Measurements from ENCODE around the gene ROBO1.

The ROBO1 gene

DNA sequence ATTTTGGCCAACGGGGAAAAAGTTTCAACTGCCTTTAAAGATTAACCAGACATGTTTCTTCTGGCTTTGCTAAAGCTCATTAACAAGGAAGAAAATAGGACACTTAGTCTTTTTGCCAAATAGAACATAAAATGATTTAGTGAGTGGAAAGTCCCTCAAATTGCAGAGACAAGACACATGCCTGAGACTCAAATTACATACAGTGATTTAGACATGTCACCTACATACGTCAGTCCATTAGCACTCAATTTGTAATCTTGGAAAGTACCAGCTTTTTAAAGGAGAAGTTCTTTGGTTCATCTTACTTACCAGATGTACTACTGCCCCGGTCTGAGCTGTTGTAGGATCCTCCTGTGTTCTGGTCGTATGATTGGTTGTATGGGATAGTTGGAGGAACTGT, 1134.2 kb downstream of the ROBO1 start:
- DNase-seq (ENCODE audit: low read depth, low spot score): no peak

DNA sequence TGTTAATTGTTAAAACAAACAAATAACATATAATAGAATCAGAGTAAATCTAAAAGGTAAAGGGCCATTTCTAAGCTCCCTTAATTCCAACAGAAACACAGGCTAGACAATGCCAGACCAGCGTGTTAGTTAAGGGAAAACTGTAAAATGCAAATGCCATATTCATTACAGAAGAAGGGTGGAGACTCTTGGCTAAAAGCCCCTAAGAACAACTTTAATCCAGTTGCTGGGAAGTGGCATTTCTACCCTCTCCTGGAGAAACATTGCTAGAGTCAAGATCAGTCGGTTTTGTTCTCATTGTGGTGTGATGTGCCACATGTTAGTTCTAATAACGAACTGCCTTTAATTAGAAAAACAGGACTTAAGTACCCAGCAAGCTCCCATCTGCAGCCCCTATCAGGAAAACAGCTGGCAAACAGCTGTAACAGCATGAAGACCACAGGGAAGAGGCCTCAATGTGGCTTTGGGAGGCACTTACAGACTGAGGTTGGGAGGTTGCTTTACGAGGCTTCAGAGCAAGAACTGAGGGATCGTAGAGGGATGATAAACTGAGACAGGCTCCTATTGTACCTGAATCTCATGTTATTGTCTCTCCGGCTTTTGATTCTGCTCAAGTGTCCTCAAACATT, 1134.8 kb downstream of the ROBO1 start:
- DNase-seq (ENCODE audit: low read depth, low spot score): no peak

DNA sequence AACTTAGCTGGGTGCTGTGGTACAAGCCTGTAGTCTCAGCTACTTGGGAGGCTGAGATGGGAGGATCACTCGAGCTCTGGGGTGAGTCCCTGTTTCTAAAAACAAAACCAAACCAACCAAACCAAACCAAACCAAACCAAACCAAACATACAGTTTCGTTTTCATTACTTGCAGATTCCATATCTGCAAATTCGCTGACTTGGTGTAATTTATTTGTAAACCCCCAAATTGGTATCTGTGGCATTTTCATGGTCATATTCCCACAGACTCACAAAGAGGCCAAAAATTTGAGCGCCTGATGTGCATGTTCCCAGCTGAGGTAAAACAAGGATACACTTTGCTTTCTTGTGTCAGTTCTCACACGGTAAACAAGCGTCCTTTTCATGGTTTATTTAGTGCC, 1138.3 kb downstream of the ROBO1 start:
- no peak for DNase-seq (ENCODE audit: low read depth, low spot score)

DNA sequence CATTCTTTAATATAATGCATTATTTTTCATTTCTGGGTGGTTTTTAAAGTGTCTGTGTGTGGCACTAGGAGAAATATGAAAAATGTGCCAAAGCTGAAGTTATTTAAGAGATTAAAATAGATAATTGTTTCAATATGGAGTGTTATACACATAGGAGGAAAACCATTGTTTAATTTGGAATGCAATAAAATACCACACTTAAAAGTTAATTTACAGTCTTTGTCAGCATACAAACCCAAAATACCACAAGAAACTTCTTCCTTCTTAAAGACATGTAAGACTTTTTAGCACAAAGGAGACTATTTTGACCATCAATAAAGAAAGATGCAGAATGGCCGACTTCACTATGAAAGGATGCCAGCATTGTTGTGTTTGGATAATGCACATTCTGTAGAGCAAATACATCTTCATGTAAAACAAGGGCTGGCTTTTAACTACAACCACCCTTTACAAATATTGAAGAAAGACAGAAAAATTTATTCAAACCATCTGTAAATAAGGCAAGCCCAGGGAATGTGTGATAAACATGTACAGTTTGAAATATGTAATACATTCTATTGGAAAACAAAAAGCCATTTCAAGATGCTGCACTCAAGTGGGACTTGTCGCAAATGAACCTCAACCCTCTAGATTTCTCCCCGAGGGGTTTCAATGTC, 1146.6 kb downstream of the ROBO1 start:
- DNase-seq (ENCODE audit: low read depth, low spot score): no peak

DNA sequence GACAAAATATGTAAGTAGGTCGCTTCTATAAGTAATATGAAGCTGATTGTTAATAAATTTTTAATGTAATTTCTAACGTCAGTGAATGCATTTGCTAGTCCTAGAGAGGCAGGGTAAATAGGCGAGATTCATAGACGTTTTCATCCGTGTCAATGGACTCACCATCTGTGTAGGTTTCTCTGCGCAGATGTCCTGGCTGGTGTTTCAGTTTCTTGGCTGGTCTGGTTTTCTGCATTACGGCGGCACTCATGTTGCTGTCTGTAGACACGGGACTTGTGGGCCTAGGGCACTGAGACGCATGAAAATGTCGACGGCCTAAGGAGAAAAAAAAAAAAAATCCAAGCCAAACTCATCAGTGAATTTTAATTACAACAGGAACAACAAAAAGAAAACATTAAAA, 1153.3 kb downstream of the ROBO1 start:
- no peak for DNase-seq (ENCODE audit: low read depth, low spot score)

DNA sequence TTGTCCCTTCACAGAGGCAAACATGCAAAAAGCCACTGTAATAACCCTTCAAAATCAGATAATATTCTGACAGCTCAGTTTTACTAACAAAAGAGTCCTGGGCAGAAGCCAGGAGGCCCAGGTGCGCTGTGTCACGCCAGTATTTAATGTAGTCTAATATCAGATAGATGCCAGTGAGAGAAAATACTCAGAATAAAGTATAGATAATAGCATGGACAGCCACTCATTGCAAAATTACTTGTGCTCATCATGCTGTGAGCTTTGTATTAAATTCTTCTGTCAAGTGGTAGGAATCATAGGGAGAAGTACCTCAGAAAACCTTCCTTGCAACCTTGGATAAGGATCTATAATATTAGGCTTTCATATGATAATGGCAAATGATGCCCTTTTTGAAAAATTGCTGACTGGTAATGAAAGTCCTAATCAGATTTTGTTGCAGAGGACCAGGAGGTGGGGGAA, 1154.3 kb downstream of the ROBO1 start:
- no peak for DNase-seq (ENCODE audit: low read depth, low spot score)

DNA sequence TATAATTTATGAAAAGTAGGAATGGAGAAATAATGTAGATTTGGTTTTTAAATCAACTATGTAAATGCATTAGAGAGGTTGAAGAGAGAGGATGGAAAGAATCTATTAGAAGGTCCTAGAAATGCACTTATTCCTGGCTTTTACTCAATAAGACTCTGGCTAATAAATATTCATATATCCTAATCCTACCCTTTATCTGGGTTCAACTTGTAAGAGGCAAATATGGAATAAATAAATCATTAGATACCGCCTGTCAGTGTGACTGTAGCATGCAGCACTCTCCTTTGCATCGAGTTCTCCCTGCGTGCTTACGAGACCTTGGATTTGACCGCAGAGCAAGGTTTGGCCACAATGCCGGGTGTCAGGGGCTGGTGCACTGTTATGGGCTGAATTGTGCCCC, 1156.5 kb downstream of the ROBO1 start:
- DNase-seq (ENCODE audit: low read depth, low spot score): no peak

DNA sequence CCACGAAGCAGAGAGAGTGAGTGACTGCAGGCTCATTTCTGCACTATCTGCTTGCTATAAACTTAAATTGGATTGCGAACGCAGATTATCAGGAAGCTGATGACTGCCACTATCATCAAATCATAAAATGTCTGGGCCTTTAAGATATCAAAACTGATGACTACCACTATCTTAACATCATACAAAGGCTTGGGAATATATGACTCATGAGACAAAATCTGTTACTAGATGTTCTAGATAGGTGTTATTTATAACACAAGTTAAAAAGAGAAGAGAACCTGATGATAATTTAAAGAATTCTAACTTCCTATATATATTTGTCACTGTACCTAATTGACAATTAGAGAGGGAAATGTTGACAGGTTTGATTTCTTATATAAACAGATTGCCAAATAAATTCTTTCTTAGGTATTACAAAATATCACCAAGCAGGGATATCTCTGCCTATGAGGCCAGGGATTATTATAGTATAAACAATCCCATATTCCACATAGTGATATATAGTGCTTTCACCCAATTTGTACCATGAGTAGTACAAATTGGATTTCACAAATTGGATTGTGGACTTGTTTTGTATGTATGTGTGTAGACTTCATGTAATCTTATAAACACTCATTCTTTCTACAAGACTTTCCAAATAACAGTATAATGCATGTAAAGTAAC, 1157.2 kb downstream of the ROBO1 start:
- DNase-seq (ENCODE audit: low read depth, low spot score): no peak

DNA sequence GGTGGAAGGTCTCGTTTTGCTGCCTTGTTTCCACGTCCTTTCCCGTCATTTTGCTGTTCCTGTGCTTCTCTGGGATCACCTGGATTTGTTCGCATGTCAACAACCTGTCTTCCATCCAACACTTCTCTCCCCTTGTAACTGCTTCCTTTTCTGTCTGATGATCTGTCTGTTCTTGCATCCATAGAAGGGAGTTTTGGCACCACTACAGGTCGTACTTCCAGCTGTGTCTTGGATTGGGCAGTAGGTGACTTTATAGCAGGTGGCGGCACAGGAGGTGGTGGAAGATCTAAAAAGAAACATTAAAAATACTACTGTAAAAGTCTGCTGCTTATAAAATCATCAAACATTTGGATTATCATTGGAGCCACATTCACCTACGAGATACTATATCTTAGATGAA, 1161.0 kb downstream of the ROBO1 start:
- DNase-seq (ENCODE audit: low read depth, low spot score): no peak

DNA sequence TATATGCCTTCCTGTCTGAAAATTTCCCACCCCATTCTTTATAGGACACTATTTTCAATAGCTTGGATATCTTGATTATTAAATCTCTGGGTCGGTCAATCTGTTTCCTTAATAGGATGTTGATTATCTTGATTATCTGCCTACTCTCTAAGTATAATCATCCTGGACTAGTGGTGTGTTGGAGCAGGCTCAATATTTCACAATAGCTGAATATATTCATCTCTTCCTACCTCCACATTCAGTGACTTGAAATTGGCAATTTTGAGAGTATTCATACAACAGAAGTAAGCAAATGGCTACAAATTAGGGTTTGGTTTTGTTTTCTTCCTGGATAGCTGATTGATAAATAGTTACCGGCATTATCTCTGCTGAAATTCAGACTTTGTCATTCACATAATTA, 1162.6 kb downstream of the ROBO1 start:
- no peak for DNase-seq (ENCODE audit: low read depth, low spot score)

DNA sequence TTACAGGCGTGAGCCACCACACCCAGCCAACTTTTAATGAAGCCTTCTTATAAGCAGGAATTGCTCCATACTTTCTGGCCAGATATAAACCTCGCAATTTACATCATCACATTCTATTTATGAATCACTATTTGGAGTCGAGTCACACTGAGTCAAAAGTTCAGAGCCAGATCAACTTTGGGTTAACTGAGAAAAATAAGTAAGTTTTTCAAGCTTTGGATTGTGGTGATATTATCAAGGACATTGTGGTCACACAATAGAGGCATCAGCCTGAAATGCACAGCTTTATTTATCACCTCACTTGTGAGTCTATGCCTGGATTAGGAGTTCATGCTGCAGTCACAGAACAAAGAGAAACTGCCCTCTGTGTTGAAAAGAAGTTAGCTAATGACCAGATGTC, 1163.5 kb downstream of the ROBO1 start:
- DNase-seq (ENCODE audit: low read depth, low spot score): no peak

DNA sequence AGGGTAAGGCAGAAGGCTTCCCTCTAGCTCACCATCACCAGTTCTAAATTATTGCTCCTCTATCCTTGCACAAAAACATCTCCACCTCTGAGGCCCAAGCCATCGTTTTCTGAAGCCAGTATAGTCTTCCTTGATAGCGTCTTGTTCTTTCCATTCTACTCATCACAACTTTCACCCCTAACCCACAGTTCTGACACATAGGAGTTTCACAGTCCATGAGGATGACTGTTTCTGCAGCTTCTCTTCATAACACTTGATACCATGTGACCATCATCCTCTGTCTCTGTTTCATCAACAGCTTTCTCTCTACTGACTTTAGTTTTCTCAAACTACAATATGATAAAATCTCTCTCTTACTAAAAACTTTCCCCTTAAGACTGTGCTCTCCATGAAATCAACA, 1166.5 kb downstream of the ROBO1 start:
- DNase-seq (ENCODE audit: low read depth, low spot score): no peak

DNA sequence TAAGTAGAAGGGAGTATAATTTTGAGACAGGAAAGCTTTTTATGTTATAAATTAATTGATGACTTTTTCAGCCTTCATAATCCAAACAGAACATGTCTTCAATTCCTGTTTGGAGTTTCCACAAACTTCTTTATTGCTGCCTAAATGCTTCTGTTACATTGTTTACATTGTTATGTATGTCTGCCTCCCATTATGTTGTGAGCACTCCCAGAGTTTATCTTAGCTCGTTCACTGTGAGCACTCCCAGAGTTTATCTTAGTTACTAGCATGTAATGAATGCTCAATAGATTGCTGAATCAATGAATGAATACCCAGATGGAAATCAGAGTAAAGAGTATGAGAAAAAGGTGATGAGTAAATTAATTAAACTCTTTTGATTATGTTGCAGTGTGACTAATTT, 1178.0 kb downstream of the ROBO1 start:
- DNase-seq (ENCODE audit: low read depth, low spot score): no peak

DNA sequence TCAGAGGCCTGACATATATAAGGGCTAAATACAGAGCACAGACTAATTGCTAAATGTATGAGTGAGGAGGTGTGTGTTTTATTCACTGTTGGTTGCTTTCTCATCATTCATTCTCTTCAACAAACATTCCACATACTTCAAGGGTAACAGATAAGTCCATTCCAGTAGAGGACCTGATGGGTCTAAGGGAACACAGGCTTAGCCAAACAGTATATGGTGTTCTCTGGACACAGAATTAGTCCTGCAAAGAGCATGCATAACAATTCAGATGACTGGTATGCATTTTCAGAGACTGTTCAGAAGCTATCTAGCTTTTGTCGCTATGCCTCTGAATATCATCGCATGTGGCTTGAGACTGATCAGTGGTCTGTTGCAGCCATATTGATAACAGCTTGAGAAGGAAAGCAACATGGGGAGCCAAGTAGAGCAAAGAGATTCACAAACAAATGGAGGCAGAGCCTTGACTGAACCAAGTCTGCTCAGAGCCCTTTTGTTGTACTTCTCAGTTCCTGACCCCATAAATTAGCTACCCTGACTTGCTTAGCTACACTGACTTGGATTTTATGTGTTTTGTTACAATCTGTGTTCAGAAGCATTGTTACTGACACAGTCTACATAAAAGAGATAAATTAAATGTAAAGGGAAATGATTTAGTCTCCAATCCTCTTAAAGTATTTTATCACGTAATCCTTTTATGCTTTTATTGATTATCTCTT, 1178.7 kb downstream of the ROBO1 start:
- no peak for DNase-seq (ENCODE audit: low read depth, low spot score)

DNA sequence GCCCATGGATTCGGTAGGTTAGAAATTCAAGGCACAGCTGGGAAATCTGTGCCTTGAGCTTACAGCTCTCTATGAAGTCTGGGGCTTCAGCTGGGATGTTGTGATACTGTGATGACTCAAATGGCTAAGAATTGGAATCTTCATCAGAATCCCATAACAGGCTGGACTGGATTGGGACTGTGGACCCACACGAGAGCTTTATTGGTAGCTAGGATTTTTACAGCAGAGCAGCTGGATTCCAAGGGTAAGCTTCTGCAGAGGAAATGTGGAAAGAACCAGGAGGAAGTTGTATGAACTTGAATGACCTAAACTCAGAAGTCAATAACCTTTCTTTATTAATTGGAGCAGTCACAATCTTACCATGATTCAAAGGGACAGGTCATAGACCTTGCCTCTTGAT, 1187.1 kb downstream of the ROBO1 start:
- DNase-seq (ENCODE audit: low read depth, low spot score): no peak

DNA sequence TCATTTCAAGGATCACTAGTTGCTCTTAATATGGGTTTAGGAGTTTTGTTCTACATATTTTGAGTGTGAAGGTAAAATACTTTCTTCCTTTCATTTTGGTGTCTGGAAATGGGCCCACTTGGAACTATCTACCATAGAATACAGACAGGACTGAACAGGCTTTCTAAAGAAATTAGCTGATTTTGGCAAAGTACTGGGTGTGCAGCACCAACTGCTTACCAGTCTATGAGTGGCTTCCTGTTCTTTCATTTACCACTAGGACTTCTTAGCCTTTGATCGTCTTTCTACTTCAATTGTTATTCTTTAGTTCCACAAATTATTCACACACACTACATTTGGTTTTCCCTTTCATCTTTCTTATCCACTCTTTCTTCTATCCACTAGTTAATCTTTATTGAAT, 1196.3 kb downstream of the ROBO1 start:
- DNase-seq (ENCODE audit: low read depth, low spot score): no peak

DNA sequence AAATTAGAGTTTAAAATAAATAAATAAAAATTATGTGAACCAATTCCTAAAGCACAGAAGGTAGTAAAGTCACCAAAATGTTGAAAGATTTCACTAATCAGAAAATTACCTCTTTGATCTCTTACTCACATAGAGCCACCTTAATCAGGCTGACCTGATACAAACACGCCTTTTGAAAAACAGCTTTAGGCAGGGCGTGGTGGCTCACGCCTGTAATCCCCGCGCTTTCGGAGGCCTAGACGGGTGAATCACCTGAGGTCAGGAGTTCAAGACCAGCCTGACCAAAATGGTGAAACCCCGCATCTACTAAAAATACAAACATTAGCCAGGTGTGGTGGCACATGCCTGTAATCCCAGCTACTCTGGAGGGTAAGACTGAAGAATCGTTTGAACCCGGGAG, 1197.3 kb downstream of the ROBO1 start:
- no peak for DNase-seq (ENCODE audit: low read depth, low spot score)

DNA sequence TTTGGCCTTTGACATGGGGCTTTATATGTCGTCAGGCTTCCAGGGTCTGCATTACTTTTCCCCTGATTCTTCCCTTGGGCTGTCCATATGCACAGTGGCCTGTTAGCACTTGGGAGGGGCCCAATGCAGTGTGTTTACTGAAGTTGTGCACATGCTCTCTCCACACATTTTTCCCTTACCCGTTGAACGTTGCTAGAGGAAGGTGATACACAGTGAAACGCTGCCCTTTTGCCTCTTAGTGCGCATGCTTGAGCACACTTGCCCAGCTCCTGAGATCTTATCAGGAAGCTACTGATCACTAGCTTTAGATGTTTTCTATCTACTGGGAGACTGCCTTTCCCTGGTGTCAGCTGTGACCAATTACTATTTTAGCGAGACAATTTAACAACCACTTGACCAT, 1198.0 kb downstream of the ROBO1 start:
- no peak for DNase-seq (ENCODE audit: low read depth, low spot score)

DNA sequence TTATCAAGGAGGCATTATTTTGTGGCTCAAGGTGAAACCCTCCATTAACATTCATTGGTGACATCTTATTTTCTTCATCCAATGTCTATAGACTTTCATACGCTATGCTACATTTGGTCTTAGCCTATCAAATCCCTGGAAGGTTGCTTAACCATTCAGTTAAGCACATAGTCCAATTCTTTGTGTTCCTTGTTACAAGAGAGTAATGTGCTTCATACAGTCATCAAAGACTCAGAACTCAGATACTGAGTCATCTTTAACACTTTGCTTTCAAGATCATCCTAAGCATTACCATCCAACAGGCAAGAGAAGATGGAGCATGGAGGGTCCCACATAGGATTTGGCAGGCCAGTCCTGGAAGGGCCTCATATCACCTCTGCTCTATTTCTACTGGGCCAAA, 1202.1 kb downstream of the ROBO1 start:
- DNase-seq (ENCODE audit: low read depth, low spot score): no peak

DNA sequence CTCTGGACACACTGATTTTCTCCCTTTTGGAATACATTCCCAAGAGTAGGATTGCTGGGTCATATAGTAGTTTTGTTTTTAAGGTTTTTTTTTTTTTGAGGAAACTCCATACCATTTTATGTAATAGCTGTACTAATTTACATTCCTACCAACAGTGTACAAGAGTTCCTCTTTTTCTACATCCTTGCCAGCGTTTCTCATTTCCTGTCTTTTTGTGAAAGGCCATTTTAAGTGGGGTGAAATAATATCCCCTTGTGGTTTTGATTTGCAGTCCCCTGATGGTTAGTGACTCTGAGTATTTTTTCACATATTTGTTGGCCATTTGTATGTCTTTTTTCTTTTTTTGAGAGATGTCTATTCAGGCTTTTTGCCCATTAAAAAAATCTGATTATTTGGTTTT, 1205.5 kb downstream of the ROBO1 start:
- DNase-seq (ENCODE audit: low read depth, low spot score): no peak

All from iPS DF 19.7 (cell line).